Right lobe of liver (tissue), 4 donors: ENCODE data around the gene CD300LD.

Experiments
- POLR2A ChIP-seq: fragments of 450-650 bp; IDR thresholded peaks from one replicate; pipeline ENCODE4 v1.6.1; 2017; ENCODE audit warnings: antibody characterized with exemption, mild to moderate bottlenecking
- TF ChIP-seq, protein P1 (sequence below), 4 donors: fragments of 200-600 bp in 3 of 4; fragments of 450-650 bp in 1 of 4; IDR thresholded peaks; one replicate each; pipeline versions ENCODE4 v1.5.1 to v1.8.0; 2016 to 2022; ENCODE audit warnings: antibody characterized with exemption in 4 of 4, mild to moderate bottlenecking in 2 of 4
- donor health status: DM: no; HTN: no; CAD: no.
- donor health status: DM: no; HTN: no; CAD: no.
- donor health status: DM: no; HTN: yes; CAD: no.

DNA sequence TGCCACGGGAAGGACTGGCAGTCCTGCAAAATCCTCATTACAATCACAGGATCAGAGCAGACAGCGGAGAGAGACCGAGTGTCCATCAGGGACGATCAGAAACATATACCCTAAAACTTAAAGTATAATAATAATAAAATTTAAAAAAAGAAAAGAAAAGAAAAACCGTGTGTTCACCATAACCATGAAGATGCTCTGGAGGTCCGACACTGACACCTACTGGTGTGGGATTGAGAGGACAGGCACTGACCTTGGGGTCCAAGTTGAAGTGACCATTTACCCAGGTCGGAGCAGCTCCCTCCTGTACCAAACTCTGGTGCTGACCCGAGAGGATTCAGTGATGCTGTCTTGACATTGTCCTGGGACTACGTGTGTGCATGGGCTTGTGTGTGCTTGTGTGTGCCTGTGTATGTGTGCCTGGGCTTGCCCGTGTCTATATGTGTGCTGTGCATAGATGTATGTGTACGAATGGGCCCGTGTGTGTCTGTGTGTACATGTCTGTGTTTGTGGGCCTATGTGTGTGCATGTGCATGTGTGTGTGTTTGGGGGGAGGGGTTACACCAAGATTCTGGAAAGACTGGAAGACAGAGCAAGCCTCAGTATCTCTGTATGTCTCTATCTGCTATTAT lies 10.0 kb upstream of the CD300LD start:
- TF ChIP-seq, protein P1, sequence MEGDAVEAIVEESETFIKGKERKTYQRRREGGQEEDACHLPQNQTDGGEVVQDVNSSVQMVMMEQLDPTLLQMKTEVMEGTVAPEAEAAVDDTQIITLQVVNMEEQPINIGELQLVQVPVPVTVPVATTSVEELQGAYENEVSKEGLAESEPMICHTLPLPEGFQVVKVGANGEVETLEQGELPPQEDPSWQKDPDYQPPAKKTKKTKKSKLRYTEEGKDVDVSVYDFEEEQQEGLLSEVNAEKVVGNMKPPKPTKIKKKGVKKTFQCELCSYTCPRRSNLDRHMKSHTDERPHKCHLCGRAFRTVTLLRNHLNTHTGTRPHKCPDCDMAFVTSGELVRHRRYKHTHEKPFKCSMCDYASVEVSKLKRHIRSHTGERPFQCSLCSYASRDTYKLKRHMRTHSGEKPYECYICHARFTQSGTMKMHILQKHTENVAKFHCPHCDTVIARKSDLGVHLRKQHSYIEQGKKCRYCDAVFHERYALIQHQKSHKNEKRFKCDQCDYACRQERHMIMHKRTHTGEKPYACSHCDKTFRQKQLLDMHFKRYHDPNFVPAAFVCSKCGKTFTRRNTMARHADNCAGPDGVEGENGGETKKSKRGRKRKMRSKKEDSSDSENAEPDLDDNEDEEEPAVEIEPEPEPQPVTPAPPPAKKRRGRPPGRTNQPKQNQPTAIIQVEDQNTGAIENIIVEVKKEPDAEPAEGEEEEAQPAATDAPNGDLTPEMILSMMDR (IDR thresholded peaks at IDR 0.05), result peak; percentile 47 to 69 (median 64)
- TF ChIP-seq POLR2A, result no peak
